ENCODE results near the gene ASIC2.
"Not testable (repeated sequence)": the region's sequence is repeated elsewhere in the genome, so short reads cannot be mapped to it uniquely, and the experiment has no call there.

The ASIC2 gene

GRCh38 chr17:32969231-32969630 lies 323.9 kb downstream of the ASIC2 start:
- DNase-seq, result not testable (repeated sequence)

GRCh38 chr17:32964541-32964940 lies 328.6 kb downstream of the ASIC2 start:
- DNase-seq, result no peak

Measured in midbrain (tissue), 1 donor.